ENCODE data around the gene PNKD. TPM values are rescaled to one million over a fixed set of nuclear protein-coding genes. Genes with fewer than 3 reads are reported as not detected.
A peak's percentile ranks its signal among the peaks of the same experiment; 100 is the strongest.

PNKD gene
- polyA plus RNA-seq, 2 of the 4 experiments (the other 2 are of a cell fraction): 46.2 to 51.7 TPM

GRCh38 chr2:218260166-218260565 is 10.2 kb upstream of the PNKD start:
- TF ChIP-seq USF2 (IDR thresholded peaks at IDR 0.05): no peak
- 78% methylated on average over 5 of the region's 5 CpGs for WGBS (ENCODE audit: missing lambda C conversion rate)
- no peak overlapping the region for H3K27ac ChIP-seq
- POLR2A ChIA-PET: no interaction called here
- ATAC-seq: no peak
- no peak for DNase-seq (ENCODE audit: low read depth in 1 of 2, low spot score in 1 of 2)
- H3K9me3 ChIP-seq: no peaks in the 10 kb centered on the region
- no peak overlapping the region for H3K4me2 ChIP-seq
- no peak overlapping the region for H3K4me3 ChIP-seq
- CTCF ChIA-PET: interaction anchor here (0.5 to 1.8 kb wide), 3 partner anchors 8 to 260 kb away, joined by 3 to 4 read pairs (median 3); partner anchors contain the start of gene CATIP
- H3K4me1 ChIP-seq: no peaks in the 10 kb centered on the region; the same call in 2 of the 3 replicates
- FAIRE-seq: no peak

GRCh38 chr2:218260742-218261422 is 9.4 kb upstream of the PNKD start, which contains the start of gene GPBAR1:
GPBAR1 (plus strand) TSS chr2:218261015; CDS start chr2:218262725, 1,710 bp downstream.
- no peak within 1 kb of the TSS for H3K4me2 ChIP-seq
- WGBS (ENCODE audit: missing lambda C conversion rate): 79% methylated on average over 8 of the region's 10 CpGs
- H3K4me1 ChIP-seq: no peaks in the 10 kb centered on the region; the same call in 2 of the 3 replicates
- no peaks in the 10 kb centered on the region for H3K9me3 ChIP-seq
- ATAC-seq (peak; percentile 21 to 51; a peak in 4 of 6 replicates), DNase-seq (ENCODE audit: low read depth in 1 of 2, low spot score in 1 of 2) (no peak), FAIRE-seq (no peak)
- no peak for TF ChIP-seq PHF8 (IDR thresholded peaks at IDR 0.05; ENCODE audit: borderline replicate concordance, low read depth)
- no peak for TF ChIP-seq CBX2 (IDR thresholded peaks at IDR 0.05; ENCODE audit: borderline replicate concordance, low read depth)
- TF ChIP-seq CTCF (IDR thresholded peaks at IDR 0.05): no peak
- TF ChIP-seq HEYL (CRISPR knock-in tag; IDR thresholded peaks at IDR 0.05): no peak
- no peak for TF ChIP-seq NR3C1 (IDR thresholded peaks at IDR 0.05)
- no peak within 1 kb of the TSS for H3K4me3 ChIP-seq
- no peak within 1 kb of the TSS for H3K27ac ChIP-seq
- ChIA-PET CTCF (interaction anchor here (0.6 to 1.8 kb wide), 5 partner anchors 11 to 95 kb away, joined by 3 to 5 read pairs (median 4); partner anchors contain the start of gene CATIP), POLR2A (no interaction called here)

GRCh38 chr2:218261423-218262236 is 8.7 kb upstream of the PNKD start:
- TF ChIP-seq RARB (CRISPR knock-in tag; IDR thresholded peaks at IDR 0.05): no peak
- TF ChIP-seq POLR2A (IDR thresholded peaks at IDR 0.05; ENCODE audit: low read length): no peak
- TF ChIP-seq BCL3 (IDR thresholded peaks at IDR 0.05): no peak
- TF ChIP-seq EP300 (IDR thresholded peaks at IDR 0.05): no peak
- TF ChIP-seq POLR2AphosphoS2 (conservative IDR thresholded peaks at IDR 0.05; ENCODE audit: low read length): no peak
- TF ChIP-seq BHLHE40 (IDR thresholded peaks at IDR 0.05; ENCODE audit: low read depth, low read length): no peak
- TF ChIP-seq USF2 (IDR thresholded peaks at IDR 0.05): no peak
- TF ChIP-seq FOSB (CRISPR knock-in tag; IDR thresholded peaks at IDR 0.05): no peak
- TF ChIP-seq CBX2 (IDR thresholded peaks at IDR 0.05; ENCODE audit: borderline replicate concordance, low read depth): no peak
- no peak for TF ChIP-seq ZSCAN20 (CRISPR knock-in tag; IDR thresholded peaks at IDR 0.05)
- no peak for TF ChIP-seq FOSL2 (IDR thresholded peaks at IDR 0.05)
- no peak for TF ChIP-seq FOSL2 (CRISPR knock-in tag; IDR thresholded peaks at IDR 0.05)
- TF ChIP-seq JUNB (IDR thresholded peaks at IDR 0.05): no peak
- no peak for TF ChIP-seq FOXS1 (CRISPR knock-in tag; IDR thresholded peaks at IDR 0.05)
- no peak for TF ChIP-seq CHD2 (IDR thresholded peaks at IDR 0.05; ENCODE audit: low read length, partially characterized antibody)
- no peak for TF ChIP-seq PBX3 (IDR thresholded peaks at IDR 0.05)
- TF ChIP-seq MAX (IDR thresholded peaks at IDR 0.05): no peak
- TF ChIP-seq RFX5 (IDR thresholded peaks at IDR 0.05): no peak
- TF ChIP-seq NR3C1 (IDR thresholded peaks at IDR 0.05): no peak
- no peak for TF ChIP-seq HEYL (CRISPR knock-in tag; IDR thresholded peaks at IDR 0.05)
- WGBS (ENCODE audit: missing lambda C conversion rate): 59% methylated on average over 8 of the region's 8 CpGs
- no peak overlapping the region for H3K4me2 ChIP-seq
- no peak overlapping the region for H3K4me3 ChIP-seq
- H3K9me3 ChIP-seq: no peaks in the 10 kb centered on the region
- no peak for FAIRE-seq
- no peak for DNase-seq (ENCODE audit: low read depth in 1 of 2, low spot score in 1 of 2)
- CTCF ChIA-PET: interaction anchor here (1.3 to 1.7 kb wide), 3 partner anchors 10 to 32 kb away, joined by 4 to 5 read pairs (median 5); no protein-coding TSS in a partner anchor
- no peak overlapping the region for H3K27ac ChIP-seq
- no peaks in the 10 kb centered on the region; the same call in 2 of the 3 replicates for H3K4me1 ChIP-seq
- POLR2A ChIA-PET: no interaction called here
- ATAC-seq: peak in 1 of 2 experiments; percentile 3; a peak in 3 of 6 replicates
